Adrenal gland (tissue), 12 donors: ENCODE data around the gene TAAR1. TPM values are rescaled to one million over a fixed set of nuclear protein-coding genes. Genes with fewer than 3 reads are reported as not detected.

Experiments used
- DNase-seq, 7 donors: peaks; one replicate each; pipeline ENCODE4 v3.0.0-alpha.2; 2019 to 2020
- H3K27ac ChIP-seq, 5 donors: fragments of 200-600 bp; sonication (generic) in 4 of 5; 1 replicate in 3 of 5; 2 replicates in 2 of 5; pipeline versions ENCODE4 v1.5.1 to v1.8.0; 2016 to 2020; ENCODE audit warnings: mild to moderate bottlenecking in 1 of 5
- H3K27me3 ChIP-seq: fragments of 200-600 bp; 2 replicates; pipeline ENCODE4 v1.8.0; 2021
- H3K36me3 ChIP-seq, 2 donors: fragments of 200-600 bp; replicated peaks in 1 of 2; 1 replicate in 1 of 2; 2 replicates in 1 of 2; pipeline versions ENCODE4 v1.5.1 to v1.8.0; 2018 to 2022
- H3K4me1 ChIP-seq, 2 donors: fragments of 200-600 bp; replicated peaks in 1 of 2; 1 replicate in 1 of 2; 2 replicates in 1 of 2; pipeline versions ENCODE4 v1.5.1 to v1.8.0; 2018 to 2021
- H3K4me3 ChIP-seq, 4 donors: fragments of 200-600 bp; sonication (generic) in 3 of 4; one replicate each; pipeline ENCODE4 v1.5.1; 2016 to 2018
- H3K9me3 ChIP-seq, 3 donors: fragments of 200-600 bp; sonication (generic) in 1 of 3; replicated peaks in 1 of 3; 1 replicate in 2 of 3; 2 replicates in 1 of 3; pipeline versions ENCODE4 v1.5.1 to v1.8.0; 2016 to 2021
- CTCF ChIP-seq, 6 experiments: fragments of 450-650 bp in 4 of 6; fragments of 200-600 bp in 2 of 6; sonication (generic) in 1 of 6; IDR thresholded peaks; 1 replicate in 5 of 6; 2 replicates in 1 of 6; pipeline versions ENCODE4 v1.5.1 to v1.8.0; 2016 to 2021; ENCODE audit warnings: antibody characterized with exemption in 6 of 6, mild to moderate bottlenecking in 2 of 6, moderate library complexity in 1 of 6
- POLR2A ChIP-seq, 2 donors: fragments of 450-650 bp; IDR thresholded peaks; one replicate each; pipeline ENCODE4 v1.6.1; 2017; ENCODE audit warnings: antibody characterized with exemption in 2 of 2, mild to moderate bottlenecking in 2 of 2, moderate library complexity in 1 of 2
- WGBS, 4 donors: extraction: QIAGEN DNeasy Blood & Tissue Kit in 2 of 4; methylation state at CpG; one replicate each; pipeline versions ENCODE4 v1.1.5 to v1.1.7; 2013 to 2017; 5-methylcytosine and 5-hydroxymethylcytosine counted together
- intact Hi-C, 2 donors: fragments of 100-400 bp; cut with DNase I; formaldehyde crosslinking; loops; one replicate each; pipeline versions ENCODE4 v1.14.1 to v1.15.0; 2022 to 2023
- polyA plus RNA-seq, 3 donors: library from polyadenylated mRNA; stranded (reverse); fragments of 200-250 nt in 2 of 3; fragments of 350-450 nt in 1 of 3; fragmentation: Illumina TruSeq in 1 of 3; extraction: RNeasy Lipid Tissue Mini Kit (QIAGEN cat#74804) in 1 of 3; gene quantifications; one replicate each; pipeline ENCODE4 v1.2.3, GENCODE V29; 2013 to 2014
- total RNA-seq, 9 donors: library from RNA; depleted of rRNA in 4 of 9; stranded (reverse); fragments of >200 nt in 4 of 9; fragments of 120-200 nt in 1 of 9; fragmentation: NEBNext Ultra II Directional in 1 of 9; extraction: Animal tissue kit (Norgen Biotek cat#: 25700) in 1 of 9; gene quantifications; one replicate each; pipeline versions ENCODE4 v1.1.0 to v1.2.4, GENCODE V29; 2013 to 2023
- donor health status: healthy with polysubstance abuse.
- donor health status: Bipolar disorder and iron deficiency.
- donor health status: DM: yes; HTN: yes; CAD: no.
- donor health status: DM: no; HTN: no; CAD: no.
- donor health status: DM: no; HTN: no; CAD: no.
- donor health status: DM: yes; HTN: yes; CAD: no.

TAAR1 gene
- total and polyA plus RNA-seq, 12 donors, result not detected

DNA sequence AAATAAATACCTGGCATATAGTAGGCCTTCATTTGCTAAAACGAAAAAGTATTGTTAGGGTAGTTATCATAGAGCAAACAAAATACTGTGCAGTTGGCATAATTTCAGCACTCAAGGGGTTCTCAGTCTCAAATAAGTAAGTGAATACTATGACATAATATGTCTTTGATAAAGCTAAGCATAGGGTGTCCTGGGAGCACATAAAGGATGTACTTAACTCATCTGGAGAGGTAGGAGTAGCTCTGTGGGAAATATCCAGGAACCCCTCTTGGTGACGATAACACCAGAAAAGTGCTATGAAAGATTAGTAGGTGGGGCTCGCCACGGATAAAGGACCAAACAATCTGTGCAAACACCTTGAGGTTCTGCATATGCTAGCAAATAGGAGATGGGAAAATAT is 31.7 kb upstream of the TAAR1 start:
- WGBS, 4 donors, result 77 to 84% (median 82%) methylated on average over 4 of the region's 4 CpGs
- H3K4me1 ChIP-seq, result peaks cover 0 to 3% of the 10 kb centered on the region in 2 donors
- no peaks in the 10 kb centered on the region for H3K27me3 ChIP-seq
- peaks cover 0 to under 1% (median 0%) of the 10 kb centered on the region in 3 donors for H3K9me3 ChIP-seq
- no peaks in the 10 kb centered on the region for H3K36me3 ChIP-seq
- H3K27ac ChIP-seq, result no peak overlapping the region
- TF ChIP-seq CTCF (IDR thresholded peaks at IDR 0.05) (no peak), POLR2A (IDR thresholded peaks at IDR 0.05) (no peak)
- DNase-seq, result no peak
- no peak overlapping the region for H3K4me3 ChIP-seq
- intact Hi-C loops, result no loop called here

DNA sequence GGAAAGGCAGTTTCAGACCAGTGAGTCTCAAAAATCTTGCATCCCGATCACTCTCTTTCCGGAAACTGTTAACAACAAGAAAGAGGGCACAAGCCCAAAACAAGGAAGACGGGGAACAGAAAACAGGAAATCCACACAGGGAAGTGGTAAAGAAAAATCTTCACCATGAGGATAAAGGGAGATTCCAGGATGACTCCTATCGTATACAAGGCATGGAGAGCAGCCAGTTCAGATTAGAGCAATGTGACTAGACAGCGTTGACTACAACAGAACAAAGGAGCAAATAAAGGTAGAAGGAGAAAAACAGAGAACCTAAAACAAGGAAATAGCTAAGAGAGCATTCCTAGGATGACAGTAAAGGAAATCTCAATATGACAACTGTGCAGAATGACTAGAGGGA is 28.3 kb upstream of the TAAR1 start:
- TF ChIP-seq CTCF (IDR thresholded peaks at IDR 0.05), result no peak
- TF ChIP-seq POLR2A (IDR thresholded peaks at IDR 0.05), result no peak
- Histone ChIP-seq H3K27me3 (no peaks in the 10 kb centered on the region), H3K27ac (no peak overlapping the region), H3K36me3 (no peaks in the 10 kb centered on the region), H3K4me3 (no peak overlapping the region), H3K4me1 (peaks cover 0 to 3% of the 10 kb centered on the region in 2 donors), H3K9me3 (no peaks in the 10 kb centered on the region)
- 59 to 65% (median 60%) methylated on average over 5 of the region's 5 CpGs for WGBS, 4 donors
- intact Hi-C loops, result no loop called here
- no peak for DNase-seq

DNA sequence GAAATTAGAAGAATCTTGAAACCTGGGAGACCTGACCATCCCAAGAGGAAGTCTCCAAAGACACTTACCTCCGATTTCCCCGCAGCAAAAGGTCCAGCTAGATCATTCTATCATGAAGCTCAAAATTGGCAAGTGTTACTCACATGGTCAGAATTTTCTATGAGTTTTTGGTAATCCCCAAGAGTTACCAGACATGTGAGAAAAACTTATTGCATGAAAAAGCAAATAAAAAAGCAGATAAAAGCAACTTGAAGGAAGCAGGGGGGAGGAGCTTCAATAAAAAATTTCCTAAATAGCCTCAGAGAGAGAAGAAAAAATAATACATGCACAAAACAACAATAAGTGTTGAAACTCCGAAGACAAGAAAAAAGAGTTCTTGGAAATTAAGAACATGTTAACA is 27.5 kb upstream of the TAAR1 start:
- TF ChIP-seq POLR2A (IDR thresholded peaks at IDR 0.05) (no peak), CTCF (IDR thresholded peaks at IDR 0.05) (no peak)
- H3K27me3 ChIP-seq, result no peaks in the 10 kb centered on the region
- H3K9me3 ChIP-seq, result no peaks in the 10 kb centered on the region
- no peaks in the 10 kb centered on the region for H3K36me3 ChIP-seq
- H3K4me1 ChIP-seq, result peaks cover 0 to 3% of the 10 kb centered on the region in 2 donors
- no peak for DNase-seq
- H3K4me3 ChIP-seq, result no peak overlapping the region
- intact Hi-C loops, result no loop called here
- no peak overlapping the region for H3K27ac ChIP-seq
- 73 to 94% (median 91%) methylated on average over 3 of the region's 3 CpGs for WGBS, 4 donors

DNA sequence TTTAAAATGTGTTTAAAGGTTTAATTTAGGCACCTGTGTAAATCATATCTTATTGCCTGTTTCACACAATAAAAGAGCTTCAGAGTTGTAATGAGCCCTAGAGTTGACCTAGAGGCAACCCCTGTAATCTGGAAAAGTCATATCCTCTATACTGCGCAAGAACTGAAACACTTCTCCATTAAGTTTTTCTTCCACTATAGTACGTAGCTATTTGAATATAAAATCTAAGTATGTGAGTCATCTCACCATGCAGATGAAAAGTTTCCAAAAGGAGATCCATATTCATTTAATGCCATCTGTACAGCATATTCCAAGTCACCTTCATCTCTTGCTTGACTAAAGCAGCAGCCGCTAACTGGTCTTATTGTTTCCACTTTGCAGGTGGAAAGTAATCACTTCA is 26.0 kb upstream of the TAAR1 start:
- Histone ChIP-seq H3K27ac (no peak overlapping the region), H3K36me3 (no peaks in the 10 kb centered on the region), H3K4me3 (no peak overlapping the region), H3K4me1 (peaks cover 0 to 3% of the 10 kb centered on the region in 2 donors), H3K27me3 (no peaks in the 10 kb centered on the region), H3K9me3 (no peaks in the 10 kb centered on the region)
- TF ChIP-seq CTCF (IDR thresholded peaks at IDR 0.05) (no peak), POLR2A (IDR thresholded peaks at IDR 0.05) (no peak)
- intact Hi-C loops, result no loop called here
- WGBS, 4 donors, result 85 to 89% (median 87%) methylated on average over 3 of the region's 3 CpGs
- DNase-seq, result no peak
